Erythroblast (primary cell): ENCODE results near the gene CYTH3.

ENCODE experiments used
- GATA1 ChIP-seq: IDR thresholded peaks from 2 replicates; pipeline ENCODE4 v1.6.1; 2011; ENCODE audit warnings: low read depth, mild to moderate bottlenecking, control low read depth, low read length, moderate library complexity
- POLR2A ChIP-seq: IDR thresholded peaks from 2 replicates; pipeline ENCODE4 v1.6.1; 2011; ENCODE audit warnings: mild to moderate bottlenecking, low read length

GRCh38 chr7:6317797-6318438 lies 45.5 kb upstream of the CYTH3 start:
- TF ChIP-seq POLR2A (no peak), GATA1 (no peak)
